Neuronal stem cell (in vitro differentiated cells): ENCODE measurements around the gene TDRD6.

ENCODE experiments used
- DNase-seq: peaks from one replicate; pipeline ENCODE4 v3.0.0-alpha.2; 2013; ENCODE audit warnings: low spot score
- H2AFZ ChIP-seq: one replicate; pipeline ENCODE4 v1.6.1; 2013; ENCODE audit warnings: mild to moderate bottlenecking, low read length, inconsistent platforms
- H2AK5ac ChIP-seq: 2 replicates; pipeline ENCODE4 v1.6.1; 2013; ENCODE audit warnings: low read depth, mild to moderate bottlenecking, inconsistent platforms, low read length, moderate library complexity, mixed read lengths
- H2BK120ac ChIP-seq: 2 replicates; pipeline ENCODE4 v1.6.1; 2013; ENCODE audit warnings: low read depth, mild to moderate bottlenecking, inconsistent platforms, low read length, moderate library complexity, mixed read lengths
- H2BK12ac ChIP-seq: one replicate; pipeline ENCODE4 v1.6.1; 2013; ENCODE audit warnings: low read length, inconsistent platforms
- H2BK15ac ChIP-seq: 2 replicates; pipeline ENCODE4 v1.6.1; 2013; ENCODE audit warnings: mild to moderate bottlenecking, low read length, inconsistent platforms, mixed read lengths
- H2BK5ac ChIP-seq: one replicate; pipeline ENCODE4 v1.6.1; 2013; ENCODE audit warnings: inconsistent platforms, mild to moderate bottlenecking, low read length, moderate library complexity
- H3K14ac ChIP-seq: one replicate; pipeline ENCODE4 v1.6.1; 2013; ENCODE audit warnings: low read length, inconsistent platforms
- H3K18ac ChIP-seq: 2 replicates; pipeline ENCODE4 v1.6.1; 2013; ENCODE audit warnings: low read length, inconsistent platforms
- H3K23ac ChIP-seq: 2 replicates; pipeline ENCODE4 v1.6.1; 2013; ENCODE audit warnings: low read depth, mild to moderate bottlenecking, mixed read lengths, low read length, inconsistent platforms; ENCODE audit not compliant: poor library complexity
- H3K27ac ChIP-seq: replicated peaks from 3 replicates; pipeline ENCODE4 v1.5.1; 2013; ENCODE audit warnings: low read length, inconsistent platforms
- H3K27me3 ChIP-seq, 3 experiments: 2 replicates each; pipeline ENCODE4 v1.6.1; 2013; ENCODE audit warnings: low read length in 3 of 3, mild to moderate bottlenecking in 2 of 3, inconsistent platforms in 1 of 3, low read depth in 1 of 3, mixed read lengths in 1 of 3, moderate library complexity in 1 of 3; ENCODE audit not compliant: control insufficient read depth in 3 of 3, insufficient read depth in 3 of 3
- H3K36me3 ChIP-seq, 2 donors: replicated peaks in 1 of 2; 2 replicates each; pipeline ENCODE4 v1.6.1; 2013; ENCODE audit warnings: low read length in 2 of 2; ENCODE audit not compliant: control insufficient read depth in 2 of 2, insufficient read depth in 2 of 2
- H3K4ac ChIP-seq: 2 replicates; pipeline ENCODE4 v1.6.1; 2013; ENCODE audit warnings: inconsistent platforms, mild to moderate bottlenecking, low read length, moderate library complexity
- H3K4me1 ChIP-seq, 2 donors: 1 replicate in 1 of 2; 2 replicates in 1 of 2; pipeline ENCODE4 v1.6.1; 2013; ENCODE audit warnings: low read length in 2 of 2, low read depth in 1 of 2; ENCODE audit not compliant: control insufficient read depth in 2 of 2, insufficient read depth in 1 of 2
- H3K4me2 ChIP-seq: one replicate; pipeline ENCODE4 v1.6.1; 2013; ENCODE audit warnings: mild to moderate bottlenecking, low read length, inconsistent platforms; ENCODE audit not compliant: insufficient read depth, poor library complexity, severe bottlenecking
- H3K4me3 ChIP-seq, 2 donors: 2 replicates each; pipeline ENCODE4 v1.5.1; 2013; ENCODE audit warnings: low read length in 2 of 2, mild to moderate bottlenecking in 2 of 2, inconsistent platforms in 1 of 2, moderate library complexity in 1 of 2
- H3K79me1 ChIP-seq: one replicate; pipeline ENCODE4 v1.6.1; 2013; ENCODE audit warnings: low read depth, mild to moderate bottlenecking, inconsistent platforms, low read length, moderate library complexity
- H3K9ac ChIP-seq: one replicate; pipeline ENCODE4 v1.6.1; 2013; ENCODE audit warnings: mild to moderate bottlenecking, low read depth, low read length, inconsistent platforms; ENCODE audit not compliant: poor library complexity
- H3K9me3 ChIP-seq, 2 donors: replicated peaks in 1 of 2; 2 replicates each; pipeline versions ENCODE3 to v1.6.1; 2013; ENCODE audit warnings: low read length in 2 of 2, mild to moderate bottlenecking in 2 of 2, inconsistent platforms in 1 of 2, low read depth in 1 of 2, mixed read lengths in 1 of 2, moderate library complexity in 1 of 2; ENCODE audit not compliant: control insufficient read depth in 2 of 2, insufficient read depth in 1 of 2
- H4K8ac ChIP-seq: one replicate; pipeline ENCODE4 v1.6.1; 2013; ENCODE audit warnings: low read depth, mild to moderate bottlenecking, inconsistent platforms, low read length, moderate library complexity
- H4K91ac ChIP-seq: one replicate; pipeline ENCODE4 v1.6.1; 2013; ENCODE audit warnings: low read length, low read depth, mild to moderate bottlenecking, inconsistent platforms; ENCODE audit not compliant: poor library complexity
- WGBS, 2 donors: extraction: QIAGEN DNeasy Blood & Tissue Kit; methylation state at CpG; one replicate each; pipeline ENCODE4 v1.1.7; 2013; ENCODE audit warnings: missing lambda C conversion rate in 2 of 2, mixed read lengths in 1 of 2; ENCODE audit not compliant: insufficient read length in 2 of 2, insufficient replicate concordance in 1 of 2; ENCODE audit errors: extremely low coverage in 2 of 2; 5-methylcytosine and 5-hydroxymethylcytosine counted together

TDRD6 gene

GRCh38 chr6:46720401-46720800 is 32.7 kb downstream of the TDRD6 start:
- Histone ChIP-seq H2BK5ac (no peak overlapping the region), H3K4me2 (no peak overlapping the region), H3K9me3 (no peaks in the 10 kb centered on the region), H3K36me3 (no peaks in the 10 kb centered on the region), H2BK120ac (no peak overlapping the region), H2AK5ac (no peak overlapping the region), H3K27ac (no peak overlapping the region), H3K79me1 (no peaks in the 10 kb centered on the region), H4K8ac (no peak overlapping the region), H2BK15ac (no peak overlapping the region), H3K18ac (no peak overlapping the region), H4K91ac (no peak overlapping the region), H3K4me1 (no peaks in the 10 kb centered on the region), H2AFZ (no peak overlapping the region), H3K27me3 (no peaks in the 10 kb centered on the region), H3K23ac (no peak overlapping the region), H3K9ac (no peak overlapping the region), H3K4me3 (no peak overlapping the region), H3K14ac (no peak overlapping the region), H3K4ac (no peak overlapping the region), H2BK12ac (no peak overlapping the region)
- no peak for DNase-seq
- whole genome bisulfite sequencing, 2 donors, result no CpG with 5 or more reads among the region's 1 CpG

- Histone ChIP-seq H3K4me1 (no peaks in the 10 kb centered on the region), H4K91ac (no peak overlapping the region), H2BK15ac (no peak overlapping the region), H3K4me3 (no peak overlapping the region), H2BK5ac (no peak overlapping the region), H3K27me3 (peaks cover 0 to 28% (median 0%) of the 10 kb centered on the region in 3 experiments), H3K14ac (no peak overlapping the region), H3K36me3 (no peaks in the 10 kb centered on the region), H3K23ac (no peak overlapping the region), H3K4ac (no peak overlapping the region), H2BK120ac (no peak overlapping the region), H4K8ac (no peak overlapping the region), H3K9me3 (no peaks in the 10 kb centered on the region), H3K27ac (no peak overlapping the region), H3K18ac (no peak overlapping the region), H2BK12ac (no peak overlapping the region), H3K9ac (no peak overlapping the region), H3K4me2 (no peak overlapping the region), H2AK5ac (no peak overlapping the region), H2AFZ (no peak overlapping the region), H3K79me1 (no peaks in the 10 kb centered on the region)
- WGBS, 2 donors, result no CpG with 5 or more reads among the region's 1 CpG
- no peak for DNase-seq
These were observed 42.2 kb downstream of the TDRD6 start for GRCh38 chr6:46729787-46730326.

GRCh38 chr6:46730921-46731461 is 43.3 kb downstream of the TDRD6 start:
- H3K4ac ChIP-seq, result no peak overlapping the region
- no peak overlapping the region for H3K4me2 ChIP-seq
- no peaks in the 10 kb centered on the region for H3K36me3 ChIP-seq
- no peak for DNase-seq
- H2BK120ac ChIP-seq, result no peak overlapping the region
- H2AFZ ChIP-seq, result no peak overlapping the region
- H3K27ac ChIP-seq, result no peak overlapping the region
- H3K27me3 ChIP-seq, result peaks cover 0 to 39% (median 4%) of the 10 kb centered on the region in 3 experiments
- H3K4me3 ChIP-seq, result no peak overlapping the region
- no peak overlapping the region for H2AK5ac ChIP-seq
- no peak overlapping the region for H2BK12ac ChIP-seq
- no peak overlapping the region for H3K14ac ChIP-seq
- H3K18ac ChIP-seq, result no peak overlapping the region
- no peak overlapping the region for H3K23ac ChIP-seq
- peaks cover 2 to 3% of the 10 kb centered on the region in 2 donors for H3K4me1 ChIP-seq
- no peak overlapping the region for H2BK15ac ChIP-seq
- no peak overlapping the region for H4K91ac ChIP-seq
- H3K9me3 ChIP-seq, result no peaks in the 10 kb centered on the region
- H3K79me1 ChIP-seq, result no peaks in the 10 kb centered on the region
- no peak overlapping the region for H3K9ac ChIP-seq
- H2BK5ac ChIP-seq, result no peak overlapping the region
- no CpG with 5 or more reads among the region's 4 CpGs for WGBS, 2 donors
- H4K8ac ChIP-seq, result no peak overlapping the region

- WGBS, 2 donors, result no CpG with 5 or more reads among the region's 2 CpGs
These were observed 45.7 kb downstream of the TDRD6 start for GRCh38 chr6:46733341-46733801.

More at GRCh38 chr6:46733341-46733801, 45.7 kb downstream of the TDRD6 start:
- H3K4me2 ChIP-seq, result no peak overlapping the region
- H3K27ac ChIP-seq, result no peak overlapping the region
- no peak overlapping the region for H4K91ac ChIP-seq
- H4K8ac ChIP-seq, result no peak overlapping the region
- no peak overlapping the region for H3K4ac ChIP-seq
- H2AK5ac ChIP-seq, result no peak overlapping the region
- peak overlapping the region; percentile 13 for H3K9ac ChIP-seq
- H3K4me1 ChIP-seq, result peaks cover 2 to 3% of the 10 kb centered on the region in 2 donors
- H2BK5ac ChIP-seq, result no peak overlapping the region
- peaks cover 0 to 57% (median 9%) of the 10 kb centered on the region in 3 experiments for H3K27me3 ChIP-seq
- H3K18ac ChIP-seq, result peak overlapping the region; percentile 42
- H3K14ac ChIP-seq, result no peak overlapping the region
- no peak overlapping the region for H2AFZ ChIP-seq
- H3K23ac ChIP-seq, result no peak overlapping the region
- H2BK12ac ChIP-seq, result no peak overlapping the region
- H3K9me3 ChIP-seq, result no peaks in the 10 kb centered on the region
- no peaks in the 10 kb centered on the region for H3K36me3 ChIP-seq
- no peak overlapping the region for H2BK120ac ChIP-seq
- H2BK15ac ChIP-seq, result no peak overlapping the region
- no peaks in the 10 kb centered on the region for H3K79me1 ChIP-seq
- DNase-seq, result no peak
- no peak overlapping the region for H3K4me3 ChIP-seq
